Activated naive CD4-positive, alpha-beta T cell treated with anti-CD3 and anti-CD28 coated beads, Interleukin-2, amount 10 ng/mL, durations not matched to agents 7 days and 5 days (primary cell): ENCODE data around the gene PLA2R1.

Experiments
- CTCF ChIA-PET: fragments of 350-600 bp; sonication (Branson Sonifier 250); formaldehyde crosslinking; loops from one replicate; lab custom pipeline; 2021; ENCODE audit warnings: antibody characterized with exemption; lab: Charles Lee
- DNase-seq: peaks from one replicate; pipeline ENCODE4 v3.0.0-alpha.2; 2020
- H3K27ac Mint-ChIP-seq: one replicate; pipeline ENCODE4 v1.8.0; 2021; ENCODE audit warnings: mild to moderate bottlenecking, moderate library complexity, mixed read lengths
- H3K27me3 Mint-ChIP-seq: one replicate; pipeline ENCODE4 v1.8.0; 2021; ENCODE audit warnings: mild to moderate bottlenecking, mixed read lengths
- H3K36me3 Mint-ChIP-seq: one replicate; pipeline ENCODE4 v1.8.0; 2021; ENCODE audit warnings: mixed read lengths
- H3K4me1 Mint-ChIP-seq: one replicate; pipeline ENCODE4 v1.8.0; 2021; ENCODE audit warnings: mixed read lengths
- H3K4me3 Mint-ChIP-seq: one replicate; pipeline ENCODE4 v1.8.0; 2021; ENCODE audit warnings: mild to moderate bottlenecking, moderate library complexity, mixed read lengths
- H3K9me3 Mint-ChIP-seq: one replicate; pipeline ENCODE4 v1.8.0; 2021; ENCODE audit warnings: mixed read lengths

PLA2R1 gene

GRCh38 chr2:159890551-159891266 is 171.7 kb downstream of the PLA2R1 start:
- peaks cover 19% of the 10 kb centered on the region for H3K36me3 Mint-ChIP-seq
- H3K4me3 Mint-ChIP-seq: no peak overlapping the region
- DNase-seq: no peak
- no peaks in the 10 kb centered on the region for H3K9me3 Mint-ChIP-seq
- no peaks in the 10 kb centered on the region for H3K27me3 Mint-ChIP-seq
- peaks cover 9% of the 10 kb centered on the region for H3K4me1 Mint-ChIP-seq
- CTCF ChIA-PET: no interaction called here
- H3K27ac Mint-ChIP-seq: no peak overlapping the region

DNA sequence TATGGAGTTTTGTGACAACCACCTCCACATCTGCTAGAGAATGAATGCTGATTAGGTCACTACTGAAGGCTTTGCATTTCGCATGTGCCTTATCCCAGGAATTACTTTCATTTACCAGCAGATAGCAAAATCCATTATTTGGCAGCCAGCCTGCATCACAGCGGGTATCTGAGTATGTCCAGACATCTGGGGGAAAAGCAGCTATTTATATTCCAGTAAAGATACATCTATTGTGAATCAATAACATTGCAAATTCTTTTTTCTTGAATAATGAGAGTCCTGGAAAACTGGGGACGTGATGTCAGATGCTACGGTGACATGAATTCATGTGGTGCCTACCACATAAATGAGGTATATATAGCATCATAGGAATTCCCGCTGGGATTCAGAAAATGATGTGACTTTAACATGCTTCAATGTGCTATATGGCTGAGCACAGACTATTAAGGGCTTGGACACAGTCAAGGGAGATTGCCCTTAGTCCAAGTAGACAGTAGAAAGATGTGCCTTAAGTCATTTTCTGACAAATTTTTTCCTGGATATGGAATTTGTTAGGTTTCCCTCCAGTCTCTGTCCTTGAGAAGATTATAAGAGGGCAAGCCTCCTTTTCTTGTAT is 180.2 kb downstream of the PLA2R1 start:
- Mint-ChIP-seq H3K27ac (no peak overlapping the region), H3K36me3 (peaks cover 43% of the 10 kb centered on the region), H3K27me3 (no peaks in the 10 kb centered on the region), H3K4me1 (no peaks in the 10 kb centered on the region), H3K4me3 (no peak overlapping the region), H3K9me3 (no peaks in the 10 kb centered on the region)
- CTCF ChIA-PET: no interaction called here
- DNase-seq: no peak
